ENCODE measurements around the gene CD160. TPM values are rescaled to one million over a fixed set of nuclear protein-coding genes. Genes with fewer than 3 reads are reported as not detected.

CD160 gene
- polyA plus RNA-seq, 3 donors: 0.01 to 1.4 (median 0.16) TPM

GRCh38 chr1:145730467-145730866 lies 11.2 kb downstream of the CD160 start:
- Mint-ChIP-seq H3K27me3 (ENCODE audit: low read depth in 3 of 3) (peaks cover 0 to 1% (median 0%) of the 10 kb centered on the region in 3 donors), H3K36me3 (peaks cover 6 to 11% of the 10 kb centered on the region in 2 donors), H3K4me3 (no peak overlapping the region), H3K4me1 (no peaks in the 10 kb centered on the region), H3K27ac (no peak overlapping the region), H3K9me3 (peaks cover 0 to 2% (median 0%) of the 10 kb centered on the region in 7 donors)
- Histone ChIP-seq H3K27ac (ENCODE audit: low read depth in 1 of 2, low read length in 2 of 2) (no peak overlapping the region), H3K27me3 (ENCODE audit: control insufficient read depth in 2 of 2, insufficient read depth in 2 of 2, low read length in 2 of 2) (no peaks in the 10 kb centered on the region), H3K9ac (ENCODE audit: insufficient read depth, low read length, poor library complexity, severe bottlenecking) (no peak overlapping the region), H3K4me1 (ENCODE audit: control insufficient read depth in 1 of 2, insufficient read depth in 2 of 2, low read length in 2 of 2) (no peaks in the 10 kb centered on the region), H2AFZ (ENCODE audit: insufficient read depth, low read depth, low read length, poor library complexity, severe bottlenecking) (no peak overlapping the region), H3K79me2 (ENCODE audit: insufficient read depth, low read length) (no peaks in the 10 kb centered on the region), H3K4me3 (replicated peaks in 1 of 3; ENCODE audit: low read depth in 2 of 3, low read length in 3 of 3) (no peak overlapping the region), H3K9me3 (replicated peaks in 1 of 2; ENCODE audit: control insufficient read depth in 1 of 2, insufficient read depth in 1 of 2, low read length in 2 of 2) (no peaks in the 10 kb centered on the region), H3K36me3 (replicated peaks in 1 of 2; ENCODE audit: control insufficient read depth in 1 of 2, insufficient read depth in 2 of 2, low read length in 2 of 2) (no peaks in the 10 kb centered on the region), H3K4me2 (replicated peaks; ENCODE audit: extremely low read depth, low read length, poor library complexity, severe bottlenecking) (no peak overlapping the region), H4K20me1 (ENCODE audit: insufficient read depth, low read length) (no peaks in the 10 kb centered on the region)
- intact Hi-C loops (cut with micrococcal nuclease): no loop called here
- 25% methylated on average over 1 of the region's 4 CpGs for WGBS (ENCODE audit: insufficient coverage)
- no peak for DNase-seq
- no peak for TF ChIP-seq CTCF (IDR thresholded peaks at IDR 0.05)

GRCh38 chr1:145730900-145731299 lies 11.6 kb downstream of the CD160 start:
- Mint-ChIP-seq H3K27ac (no peak overlapping the region), H3K4me3 (no peak overlapping the region), H3K9me3 (peaks cover 0 to 2% (median 0%) of the 10 kb centered on the region in 7 donors), H3K4me1 (no peaks in the 10 kb centered on the region), H3K27me3 (ENCODE audit: low read depth in 3 of 3) (peaks cover 0 to 1% (median 0%) of the 10 kb centered on the region in 3 donors), H3K36me3 (peaks cover 6 to 11% of the 10 kb centered on the region in 2 donors)
- H3K4me1 ChIP-seq (ENCODE audit: control insufficient read depth in 1 of 2, insufficient read depth in 2 of 2, low read length in 2 of 2): no peaks in the 10 kb centered on the region
- no peaks in the 10 kb centered on the region for H3K79me2 ChIP-seq (ENCODE audit: insufficient read depth, low read length)
- no peaks in the 10 kb centered on the region for H3K27me3 ChIP-seq (ENCODE audit: control insufficient read depth in 2 of 2, insufficient read depth in 2 of 2, low read length in 2 of 2)
- no peaks in the 10 kb centered on the region for H3K36me3 ChIP-seq (replicated peaks in 1 of 2; ENCODE audit: control insufficient read depth in 1 of 2, insufficient read depth in 2 of 2, low read length in 2 of 2)
- no peaks in the 10 kb centered on the region for H4K20me1 ChIP-seq (ENCODE audit: insufficient read depth, low read length)
- DNase-seq: no peak
- H3K4me3 ChIP-seq (replicated peaks in 1 of 3; ENCODE audit: low read depth in 2 of 3, low read length in 3 of 3): no peak overlapping the region
- intact Hi-C loops (cut with micrococcal nuclease): no loop called here
- TF ChIP-seq CTCF (IDR thresholded peaks at IDR 0.05): no peak
- H3K9me3 ChIP-seq (replicated peaks in 1 of 2; ENCODE audit: control insufficient read depth in 1 of 2, insufficient read depth in 1 of 2, low read length in 2 of 2): no peaks in the 10 kb centered on the region
- no peak overlapping the region for H2AFZ ChIP-seq (ENCODE audit: insufficient read depth, low read depth, low read length, poor library complexity, severe bottlenecking)
- no peak overlapping the region for H3K9ac ChIP-seq (ENCODE audit: insufficient read depth, low read length, poor library complexity, severe bottlenecking)
- H3K4me2 ChIP-seq (replicated peaks; ENCODE audit: extremely low read depth, low read length, poor library complexity, severe bottlenecking): no peak overlapping the region
- no CpG with 5 or more reads among the region's 3 CpGs for WGBS (ENCODE audit: insufficient coverage)
- H3K27ac ChIP-seq (ENCODE audit: low read depth in 1 of 2, low read length in 2 of 2): no peak overlapping the region
